LNCAP (cell line): ENCODE measurements around the gene TBP.

ENCODE experiments used
- TF ChIP-seq, protein P1 (sequence below): fragments of 450-650 bp; IDR thresholded peaks from 2 replicates; pipeline ENCODE4 v1.5.1; 2017; ENCODE audit warnings: mild to moderate bottlenecking

TBP gene

DNA sequence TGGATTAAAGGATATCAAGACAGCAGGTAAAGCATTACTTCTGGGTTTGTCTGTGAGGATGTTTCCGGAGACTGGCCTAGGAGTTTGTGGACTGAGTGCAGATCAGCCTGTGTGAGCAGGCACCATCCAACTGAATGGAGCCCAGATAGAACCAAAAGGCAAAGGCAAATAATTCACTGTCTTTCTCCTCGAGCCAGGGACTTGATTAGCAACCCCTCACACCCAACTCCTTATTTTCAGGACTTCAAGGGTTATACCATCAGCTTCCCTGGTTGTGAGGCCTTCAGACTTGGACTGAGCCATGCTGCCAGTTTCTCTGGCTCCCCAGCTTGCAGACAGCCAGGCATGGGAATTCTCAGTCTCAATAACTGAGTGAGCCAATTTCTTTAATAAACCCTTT, 20.4 kb upstream of the TBP start:
- TF ChIP-seq, protein P1, sequence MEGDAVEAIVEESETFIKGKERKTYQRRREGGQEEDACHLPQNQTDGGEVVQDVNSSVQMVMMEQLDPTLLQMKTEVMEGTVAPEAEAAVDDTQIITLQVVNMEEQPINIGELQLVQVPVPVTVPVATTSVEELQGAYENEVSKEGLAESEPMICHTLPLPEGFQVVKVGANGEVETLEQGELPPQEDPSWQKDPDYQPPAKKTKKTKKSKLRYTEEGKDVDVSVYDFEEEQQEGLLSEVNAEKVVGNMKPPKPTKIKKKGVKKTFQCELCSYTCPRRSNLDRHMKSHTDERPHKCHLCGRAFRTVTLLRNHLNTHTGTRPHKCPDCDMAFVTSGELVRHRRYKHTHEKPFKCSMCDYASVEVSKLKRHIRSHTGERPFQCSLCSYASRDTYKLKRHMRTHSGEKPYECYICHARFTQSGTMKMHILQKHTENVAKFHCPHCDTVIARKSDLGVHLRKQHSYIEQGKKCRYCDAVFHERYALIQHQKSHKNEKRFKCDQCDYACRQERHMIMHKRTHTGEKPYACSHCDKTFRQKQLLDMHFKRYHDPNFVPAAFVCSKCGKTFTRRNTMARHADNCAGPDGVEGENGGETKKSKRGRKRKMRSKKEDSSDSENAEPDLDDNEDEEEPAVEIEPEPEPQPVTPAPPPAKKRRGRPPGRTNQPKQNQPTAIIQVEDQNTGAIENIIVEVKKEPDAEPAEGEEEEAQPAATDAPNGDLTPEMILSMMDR, result no peak

DNA sequence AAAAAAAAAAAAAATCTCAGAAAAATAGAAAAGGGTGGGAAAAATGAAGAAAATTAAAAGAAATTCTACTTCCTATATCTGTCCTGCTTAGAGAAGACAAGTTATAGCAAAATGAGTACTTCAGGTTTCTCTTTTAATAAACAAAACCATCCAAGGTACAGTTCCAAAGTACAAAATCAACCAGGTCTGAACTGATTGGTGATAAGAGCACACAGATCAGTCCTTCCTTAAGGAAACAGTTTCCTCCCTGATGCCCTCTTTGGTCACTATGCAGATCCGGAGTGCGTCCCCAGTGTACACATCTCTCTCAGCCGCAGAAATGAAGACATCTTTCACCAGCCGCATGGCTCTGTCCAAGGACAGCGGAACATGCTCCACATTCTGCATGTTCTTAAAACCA, 19.2 kb upstream of the TBP start:
- TF ChIP-seq, protein P1, result no peak

DNA sequence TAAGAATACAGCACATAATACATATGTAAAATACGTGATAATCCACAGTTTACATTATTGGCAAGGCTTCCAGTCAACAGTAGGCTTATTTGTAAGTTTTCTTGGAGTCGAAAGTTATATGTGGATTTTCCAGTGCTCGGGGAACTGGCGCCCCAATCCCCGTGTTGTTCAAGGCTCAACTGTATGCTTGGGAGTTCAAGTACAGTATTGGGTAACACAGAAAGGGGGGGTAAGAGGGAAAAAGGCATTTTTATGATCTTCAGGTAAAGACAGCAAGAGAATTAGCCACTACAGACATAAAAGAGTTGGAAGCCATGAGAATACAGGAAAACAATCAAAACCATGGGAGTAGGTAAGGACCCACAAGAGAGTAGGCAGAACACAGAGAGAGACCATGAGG, 17.5 kb upstream of the TBP start:
- TF ChIP-seq, protein P1, result no peak

DNA sequence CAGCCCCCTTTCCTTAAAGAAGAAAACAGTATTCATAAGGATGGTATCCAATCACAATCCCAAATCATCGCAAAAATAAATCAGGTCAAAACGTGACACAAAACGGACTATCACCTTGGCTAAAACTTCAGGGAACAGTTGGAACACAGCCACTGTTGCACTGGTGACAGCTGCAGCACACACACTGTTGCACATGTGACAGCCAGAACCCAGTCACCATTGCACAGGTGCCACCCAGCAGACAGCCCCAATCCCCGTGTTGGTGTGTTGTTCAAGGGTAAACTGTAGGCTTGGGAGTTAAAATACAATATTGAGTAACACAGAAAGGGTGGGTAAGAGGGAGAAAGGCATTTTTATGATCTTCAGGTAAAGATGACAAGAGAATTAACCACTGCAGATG, 16.8 kb upstream of the TBP start:
- TF ChIP-seq, protein P1, result no peak

DNA sequence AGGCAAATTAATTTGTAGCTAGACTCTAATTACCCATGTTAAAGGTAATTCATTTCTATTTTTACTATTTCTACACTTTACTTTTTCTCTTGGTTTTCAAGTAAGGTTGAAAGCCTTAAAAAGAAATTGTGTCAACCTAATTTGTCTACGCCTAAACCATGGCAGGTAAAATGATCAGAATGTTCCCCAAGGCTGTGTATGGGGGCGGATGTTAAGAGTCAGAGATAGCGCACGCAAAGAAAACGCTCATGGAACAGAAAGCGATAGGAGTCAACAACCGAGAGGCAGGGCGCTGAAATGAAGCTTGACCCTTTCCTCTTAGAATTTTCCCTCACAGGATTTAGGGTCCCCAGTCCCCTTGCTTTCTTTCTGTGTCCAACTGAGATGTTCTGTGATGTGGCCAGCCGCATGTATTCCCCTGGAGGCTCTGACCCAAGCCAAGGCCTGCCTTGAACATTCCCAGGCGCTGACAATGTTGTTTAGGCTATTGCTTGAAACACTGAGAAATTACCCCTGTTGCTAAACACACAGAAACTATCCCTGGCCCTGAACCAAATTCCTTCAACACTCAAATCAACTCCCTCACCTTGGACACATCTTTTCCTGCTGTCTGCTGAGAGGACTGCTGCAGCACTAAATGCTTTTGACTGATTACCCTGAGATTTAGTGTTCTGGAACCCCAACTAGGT, 12.0 kb upstream of the TBP start:
- TF ChIP-seq, protein P1, result no peak

DNA sequence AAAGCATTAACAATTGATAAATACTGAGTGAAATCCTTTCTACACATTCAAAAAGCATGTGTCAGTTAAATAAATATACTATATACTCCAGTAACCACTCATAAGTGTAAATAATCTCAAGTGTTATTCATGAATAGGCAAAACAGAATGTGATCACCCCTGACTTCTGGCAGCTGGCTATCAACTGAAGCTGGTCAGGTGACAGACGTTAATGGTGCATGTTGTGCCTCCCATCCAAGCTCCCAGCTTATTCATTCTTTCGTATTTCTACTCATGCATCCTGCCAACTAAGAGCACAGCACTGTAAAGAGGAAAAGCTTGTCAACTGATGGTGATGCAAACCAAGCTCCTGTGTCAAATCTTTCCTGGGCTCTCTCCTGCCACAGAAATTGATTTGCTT, 8.8 kb upstream of the TBP start:
- TF ChIP-seq, protein P1, result no peak

DNA sequence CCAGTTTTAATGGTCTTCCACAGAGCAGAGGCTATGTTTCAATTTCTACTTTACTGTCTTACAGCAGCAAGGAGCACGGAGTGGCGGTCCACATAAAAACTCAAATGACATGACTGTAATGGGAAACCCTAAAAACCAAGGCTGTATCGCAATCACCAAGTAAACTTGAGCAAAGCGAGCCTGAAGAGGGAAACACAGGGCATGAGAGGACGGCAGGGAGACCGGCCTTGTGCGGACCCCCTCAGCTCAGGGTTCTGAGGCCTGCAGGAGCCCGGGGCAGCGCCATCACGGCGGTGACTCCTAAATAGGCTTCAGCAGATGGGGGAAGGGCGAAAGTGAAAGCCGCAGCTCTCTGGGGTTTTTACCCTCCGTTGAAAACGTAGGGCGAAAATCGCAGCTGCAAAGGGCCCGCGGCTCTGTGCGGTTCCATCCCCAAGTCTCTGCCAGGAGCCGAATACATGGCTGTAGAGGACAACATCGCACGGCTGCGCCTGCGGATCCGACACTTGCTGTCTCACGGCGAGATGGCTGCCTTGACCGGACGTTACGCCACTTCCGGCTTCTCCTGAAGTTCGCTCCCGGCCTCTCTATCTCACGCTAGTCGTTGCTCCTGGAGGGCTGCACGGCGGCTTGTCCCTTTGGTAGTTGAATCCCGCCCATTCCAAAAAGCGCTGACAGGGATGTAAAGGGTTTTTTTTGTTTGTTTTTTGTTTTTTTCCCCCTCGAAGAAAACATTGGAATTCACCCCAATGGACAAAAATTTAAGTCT, 1.2 kb upstream of the TBP start, which contains the start of gene PSMB1:
Gene PSMB1 (minus strand): TSS at position 543 of the 769 bp plus-strand sequence. CDS start 65 bp downstream, at position 478.
- TF ChIP-seq, protein P1, result no peak
